ENCODE data around the gene EPO. TPM values are rescaled to one million over a fixed set of nuclear protein-coding genes. Genes with fewer than 3 reads are reported as not detected.
A peak's percentile ranks its signal among the peaks of the same experiment; 100 is the strongest.

EPO gene
- total RNA-seq, 4 donors from 2014 or later: not detected

GRCh38 chr7:100739934-100740333, 19.7 kb downstream of the EPO start:
- no peak overlapping the region for H3K4me3 ChIP-seq
- no peak for TF ChIP-seq CTCF (IDR thresholded peaks at IDR 0.05)
- no peak for TF ChIP-seq POLR2A (IDR thresholded peaks at IDR 0.05)
- no peaks in the 10 kb centered on the region for H3K36me3 ChIP-seq
- intact Hi-C loops (cut with DNase I): no loop called here
- H3K27me3 ChIP-seq: peaks cover 0 to 4% (median 0%) of the 10 kb centered on the region in 4 donors
- H3K27ac ChIP-seq: no peak overlapping the region
- H3K4me1 ChIP-seq: peaks cover 0 to 2% (median 0%) of the 10 kb centered on the region in 3 donors
- no peak for DNase-seq
- no peaks in the 10 kb centered on the region for H3K9me3 ChIP-seq
- 94% methylated on average over 2 of the region's 6 CpGs for WGBS, 2 donors

GRCh38 chr7:100744605-100745004, 24.3 kb downstream of the EPO start:
- no peak for DNase-seq
- intact Hi-C loops (cut with DNase I): no loop called here
- Histone ChIP-seq H3K27ac (no peak overlapping the region), H3K36me3 (no peaks in the 10 kb centered on the region), H3K27me3 (peaks cover 0 to 37% (median 0%) of the 10 kb centered on the region in 4 donors), H3K4me3 (peak overlapping the region in 2 of 4 donors; percentile 39 to 54), H3K4me1 (peaks cover 0 to 9% (median 0%) of the 10 kb centered on the region in 3 donors), H3K9me3 (no peaks in the 10 kb centered on the region)
- TF ChIP-seq CTCF (IDR thresholded peaks at IDR 0.05) (no peak), POLR2A (IDR thresholded peaks at IDR 0.05) (no peak)
- 91% methylated on average over 12 to 14 of the region's 14 CpGs for WGBS, 2 donors

- Histone ChIP-seq H3K27ac (no peak overlapping the region), H3K9me3 (no peaks in the 10 kb centered on the region), H3K4me3 (peak overlapping the region in 2 of 4 donors; percentile 39 to 54), H3K27me3 (peaks cover 0 to 42% (median 0%) of the 10 kb centered on the region in 4 donors), H3K36me3 (no peaks in the 10 kb centered on the region), H3K4me1 (peaks cover 0 to 9% (median 0%) of the 10 kb centered on the region in 3 donors)
- TF ChIP-seq POLR2A (IDR thresholded peaks at IDR 0.05) (no peak), CTCF (IDR thresholded peaks at IDR 0.05) (no peak)
- DNase-seq: no peak
- WGBS, 2 donors: 11 to 39% methylated on average over 17 to 22 of the region's 28 CpGs
- intact Hi-C loops (cut with DNase I): no loop called here
Measured at GRCh38 chr7:100745184-100745583, 24.9 kb downstream of the EPO start.

- no peaks in the 10 kb centered on the region for H3K36me3 ChIP-seq
- intact Hi-C loops (cut with DNase I): no loop called here
- no peak overlapping the region for H3K4me3 ChIP-seq
- DNase-seq: no peak
- H3K27me3 ChIP-seq: peaks cover 0 to 38% (median 0%) of the 10 kb centered on the region in 4 donors
- no peaks in the 10 kb centered on the region for H3K4me1 ChIP-seq
- no peaks in the 10 kb centered on the region for H3K9me3 ChIP-seq
- WGBS, 2 donors: 69 to 75% methylated on average over 5 of the region's 5 CpGs
- TF ChIP-seq POLR2A (IDR thresholded peaks at IDR 0.05) (no peak), CTCF (IDR thresholded peaks at IDR 0.05) (no peak)
- no peak overlapping the region for H3K27ac ChIP-seq
Measured at GRCh38 chr7:100752994-100753393, 32.7 kb downstream of the EPO start.

GRCh38 chr7:100753750-100754149, 33.5 kb downstream of the EPO start:
- H3K27ac ChIP-seq: no peak overlapping the region
- no peaks in the 10 kb centered on the region for H3K9me3 ChIP-seq
- H3K36me3 ChIP-seq: no peaks in the 10 kb centered on the region
- H3K4me3 ChIP-seq: no peak overlapping the region
- no peaks in the 10 kb centered on the region for H3K4me1 ChIP-seq
- intact Hi-C loops (cut with DNase I): no loop called here
- TF ChIP-seq POLR2A (IDR thresholded peaks at IDR 0.05): no peak
- no peak for TF ChIP-seq CTCF (IDR thresholded peaks at IDR 0.05)
- DNase-seq: no peak
- 53 to 66% methylated on average over 3 of the region's 3 CpGs for WGBS, 2 donors
- peaks cover 0 to 34% (median 0%) of the 10 kb centered on the region in 4 donors for H3K27me3 ChIP-seq

Measured in esophagus squamous epithelium (tissue), 5 donors.